Measurements from ENCODE around the gene GALNT9. TPM values are rescaled to one million over a fixed set of nuclear protein-coding genes. Genes with fewer than 3 reads are reported as not detected.

Gene GALNT9
- total RNA-seq, 1 donor from 2014 or later, result not detected

DNA sequence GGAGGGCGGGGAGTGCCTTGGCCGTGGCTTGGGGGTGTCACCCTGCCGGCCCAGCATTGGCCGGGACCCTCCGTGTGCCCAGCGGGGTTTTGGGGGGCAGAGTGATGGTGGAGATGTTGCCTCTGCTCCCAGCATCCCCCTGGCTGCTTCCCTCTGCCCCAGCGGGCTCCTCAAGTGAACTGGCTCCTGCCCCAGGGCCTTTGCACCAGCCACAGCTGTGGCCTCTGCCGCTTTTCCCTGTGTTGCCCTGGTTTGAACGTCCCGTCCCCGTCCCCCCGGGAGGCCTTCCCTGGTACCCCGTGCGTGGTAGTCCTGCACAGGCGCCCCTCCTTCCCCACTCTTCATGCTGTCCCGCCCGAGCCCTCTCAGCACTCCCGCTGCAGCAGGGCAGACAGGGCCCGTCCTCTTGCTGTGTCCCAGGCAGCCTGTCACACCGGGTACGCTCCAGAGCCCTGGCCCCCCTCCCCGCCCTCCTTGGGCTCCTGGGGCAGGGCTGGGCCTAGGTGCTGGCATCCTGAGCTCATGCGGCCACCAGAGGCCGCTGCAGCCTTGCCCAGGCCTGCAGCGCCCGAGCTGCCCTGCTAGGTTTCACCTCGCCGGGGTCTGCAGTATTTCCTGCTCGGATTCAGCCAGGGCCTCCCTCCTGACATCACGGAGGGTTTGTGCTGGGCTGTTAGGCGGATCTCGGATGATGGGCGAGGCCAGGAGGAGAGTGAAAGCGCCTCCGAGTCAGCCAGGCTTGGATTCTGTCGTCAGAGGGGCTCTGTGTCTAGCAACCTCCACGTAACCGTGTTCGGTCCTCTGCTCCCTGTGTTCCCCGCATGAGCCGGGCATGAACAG, 175.7 kb downstream of the GALNT9 start:
- peak; percentile 27 for DNase-seq (ENCODE audit: low read depth)
- H3K4me3 ChIP-seq (ENCODE audit: low read depth, low read length), result no peak overlapping the region

DNA sequence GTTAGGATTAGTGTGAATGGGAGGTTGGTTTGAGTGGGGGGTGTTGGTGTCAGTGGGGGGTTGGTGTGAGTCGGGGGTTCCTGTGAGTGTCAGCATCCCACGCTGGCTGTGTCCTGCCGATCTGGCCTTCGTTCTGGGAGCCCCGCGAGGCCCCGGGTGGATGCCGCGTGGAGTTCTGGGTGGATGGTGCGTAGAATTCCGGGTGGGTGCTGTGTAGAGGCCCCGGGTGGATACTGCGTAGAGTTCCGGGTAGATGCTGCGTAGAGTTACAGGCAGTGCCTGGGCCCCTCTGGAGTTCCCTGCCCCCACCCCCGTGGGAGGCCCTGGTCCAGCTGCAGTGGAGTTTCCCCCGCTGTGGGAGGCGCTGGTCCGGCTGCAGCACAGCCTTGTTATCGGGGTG, 176.4 kb downstream of the GALNT9 start:
- no peak for FAIRE-seq
- no peak for TF ChIP-seq CTCF (IDR thresholded peaks at IDR 0.05; ENCODE audit: insufficient read depth, low read length, severe bottlenecking)

More for the DNA sequence above, 175.7 kb downstream of the GALNT9 start:
- Histone ChIP-seq H3K27me3 (ENCODE audit: control insufficient read depth, insufficient read depth, low read length) (no peaks in the 10 kb centered on the region), H3K36me3 (ENCODE audit: control insufficient read depth, insufficient read depth, low read length) (peaks cover 3% of the 10 kb centered on the region)
- no peak for FAIRE-seq
- TF ChIP-seq CTCF (IDR thresholded peaks at IDR 0.05; ENCODE audit: insufficient read depth, low read length, severe bottlenecking), result peak; percentile 99

GRCh38 chr12:132152411-132152821, 177.0 kb downstream of the GALNT9 start:
- Histone ChIP-seq H3K27me3 (ENCODE audit: control insufficient read depth, insufficient read depth, low read length) (no peaks in the 10 kb centered on the region), H3K4me3 (ENCODE audit: low read depth, low read length) (no peak overlapping the region), H3K36me3 (ENCODE audit: control insufficient read depth, insufficient read depth, low read length) (peaks cover 9% of the 10 kb centered on the region)
- FAIRE-seq (no peak), DNase-seq (ENCODE audit: low read depth) (no peak)
- no peak for TF ChIP-seq CTCF (IDR thresholded peaks at IDR 0.05; ENCODE audit: insufficient read depth, low read length, severe bottlenecking)

More for the DNA sequence above, 176.4 kb downstream of the GALNT9 start:
- no peak overlapping the region for H3K4me3 ChIP-seq (ENCODE audit: low read depth, low read length)
- no peaks in the 10 kb centered on the region for H3K27me3 ChIP-seq (ENCODE audit: control insufficient read depth, insufficient read depth, low read length)
- DNase-seq (ENCODE audit: low read depth), result no peak
- peaks cover 7% of the 10 kb centered on the region for H3K36me3 ChIP-seq (ENCODE audit: control insufficient read depth, insufficient read depth, low read length)

GRCh38 chr12:132151766-132152410, 177.5 kb downstream of the GALNT9 start:
- TF ChIP-seq CTCF (IDR thresholded peaks at IDR 0.05; ENCODE audit: insufficient read depth, low read length, severe bottlenecking), result no peak
- Histone ChIP-seq H3K36me3 (ENCODE audit: control insufficient read depth, insufficient read depth, low read length) (peaks cover 10% of the 10 kb centered on the region), H3K27me3 (ENCODE audit: control insufficient read depth, insufficient read depth, low read length) (no peaks in the 10 kb centered on the region), H3K4me3 (ENCODE audit: low read depth, low read length) (no peak overlapping the region)
- FAIRE-seq (no peak), DNase-seq (ENCODE audit: low read depth) (no peak)

- Histone ChIP-seq H3K27me3 (ENCODE audit: control insufficient read depth, insufficient read depth, low read length) (no peaks in the 10 kb centered on the region), H3K36me3 (ENCODE audit: control insufficient read depth, insufficient read depth, low read length) (peaks cover 10% of the 10 kb centered on the region), H3K4me3 (ENCODE audit: low read depth, low read length) (no peak overlapping the region)
- no peak for FAIRE-seq
- DNase-seq (ENCODE audit: low read depth), result no peak
- no peak for TF ChIP-seq CTCF (IDR thresholded peaks at IDR 0.05; ENCODE audit: insufficient read depth, low read length, severe bottlenecking)
These were observed 178.1 kb downstream of the GALNT9 start for GRCh38 chr12:132151145-132151765.
